ENCODE results near the gene ATP5F1D.
"Not testable (repeated sequence)": the region's sequence is repeated elsewhere in the genome, so short reads cannot be mapped to it uniquely, and the experiment has no call there.

ATP5F1D gene

GRCh38 chr19:1233115-1233667 is 8.4 kb upstream of the ATP5F1D start:
- FAIRE-seq: no peak

- no peak for FAIRE-seq
Measured at GRCh38 chr19:1234051-1234954, 7.2 kb upstream of the ATP5F1D start.

GRCh38 chr19:1234955-1235380 is 6.6 kb upstream of the ATP5F1D start:
- no peak for FAIRE-seq

GRCh38 chr19:1235625-1236538 is 5.7 kb upstream of the ATP5F1D start:
- no peak for FAIRE-seq

GRCh38 chr19:1236576-1236975 is 5.0 kb upstream of the ATP5F1D start:
- no peak for FAIRE-seq

- no peak for FAIRE-seq
Measured at GRCh38 chr19:1237027-1237659, 4.4 kb upstream of the ATP5F1D start.

- no peak for FAIRE-seq
Measured at GRCh38 chr19:1237754-1238368, 3.7 kb upstream of the ATP5F1D start, which contains the start of gene CBARP. CBARP (minus strand) TSS chr19:1238005; CDS start chr19:1236100, 1,905 bp downstream.

GRCh38 chr19:1238369-1239303 is 2.9 kb upstream of the ATP5F1D start:
- FAIRE-seq: no peak

GRCh38 chr19:1239420-1239795 is 2.1 kb upstream of the ATP5F1D start:
- no peak for FAIRE-seq

GRCh38 chr19:1239796-1240737 is 1.5 kb upstream of the ATP5F1D start:
- FAIRE-seq: no peak

GRCh38 chr19:1240925-1241324 is 626 bp upstream of the ATP5F1D start:
- FAIRE-seq: no peak

- no peak for FAIRE-seq
Measured at GRCh38 chr19:1243768-1244692, 2.5 kb downstream of the ATP5F1D start.

GRCh38 chr19:1244693-1245451 is 3.3 kb downstream of the ATP5F1D start:
- no peak for FAIRE-seq

GRCh38 chr19:1245494-1246264 is 4.1 kb downstream of the ATP5F1D start:
- FAIRE-seq: no peak

GRCh38 chr19:1246265-1247087 is 4.9 kb downstream of the ATP5F1D start:
- not testable (repeated sequence) for FAIRE-seq

- FAIRE-seq: no peak
Measured at GRCh38 chr19:1247748-1248138, 6.2 kb downstream of the ATP5F1D start.

All from endometrium (tissue), 2 donors.